Esophagus (tissue), 2 donors: ENCODE results near the gene LDLRAD4. TPM values are rescaled to one million over a fixed set of nuclear protein-coding genes. Genes with fewer than 3 reads are reported as not detected.

Source experiments
- H3K27ac ChIP-seq, 2 donors: one replicate each; pipeline ENCODE4 v1.5.1; 2013; ENCODE audit warnings: low read depth in 2 of 2, mild to moderate bottlenecking in 2 of 2, inconsistent platforms in 1 of 2, low read length in 1 of 2, moderate library complexity in 1 of 2
- H3K27me3 ChIP-seq, 2 donors: one replicate each; pipeline ENCODE4 v1.6.1; 2013; ENCODE audit warnings: low read length in 2 of 2, control low read depth in 1 of 2, mild to moderate bottlenecking in 1 of 2; ENCODE audit not compliant: insufficient read depth in 2 of 2, control insufficient read depth in 1 of 2
- H3K36me3 ChIP-seq, 2 donors: one replicate each; pipeline ENCODE4 v1.6.1; 2013; ENCODE audit warnings: low read length in 1 of 2; ENCODE audit not compliant: control insufficient read depth in 2 of 2, insufficient read depth in 2 of 2
- H3K4me1 ChIP-seq, 2 donors: one replicate each; pipeline ENCODE4 v1.6.1; 2013; ENCODE audit warnings: low read length in 1 of 2; ENCODE audit not compliant: control insufficient read depth in 2 of 2, insufficient read depth in 2 of 2
- H3K4me3 ChIP-seq, 2 donors: one replicate each; pipeline ENCODE4 v1.5.1; 2013; ENCODE audit warnings: low read length in 2 of 2, mild to moderate bottlenecking in 2 of 2, low read depth in 1 of 2, moderate library complexity in 1 of 2
- H3K9me3 ChIP-seq, 2 donors: one replicate each; pipeline ENCODE4 v1.6.1; 2013; ENCODE audit warnings: mild to moderate bottlenecking in 2 of 2, low read depth in 1 of 2, low read length in 1 of 2, moderate library complexity in 1 of 2; ENCODE audit not compliant: control insufficient read depth in 2 of 2, insufficient read depth in 1 of 2
- WGBS, 2 donors: extraction: QIAGEN DNeasy Blood & Tissue Kit; methylation state at CpG; one replicate each; pipeline ENCODE4 v1.1.7; 2013; 5-methylcytosine and 5-hydroxymethylcytosine counted together
- polyA plus RNA-seq, 2 donors: library from polyadenylated mRNA; stranded (reverse); fragments of 200-250 nt; gene quantifications; one replicate each; pipeline ENCODE4 v1.2.3, GENCODE V29; 2013
- donor health status: healthy with polysubstance abuse.
- donor health status: Bipolar disorder and iron deficiency.

The LDLRAD4 gene
- under 1 TPM; 0.79 to 0.99 TPM for polyA plus RNA-seq

DNA sequence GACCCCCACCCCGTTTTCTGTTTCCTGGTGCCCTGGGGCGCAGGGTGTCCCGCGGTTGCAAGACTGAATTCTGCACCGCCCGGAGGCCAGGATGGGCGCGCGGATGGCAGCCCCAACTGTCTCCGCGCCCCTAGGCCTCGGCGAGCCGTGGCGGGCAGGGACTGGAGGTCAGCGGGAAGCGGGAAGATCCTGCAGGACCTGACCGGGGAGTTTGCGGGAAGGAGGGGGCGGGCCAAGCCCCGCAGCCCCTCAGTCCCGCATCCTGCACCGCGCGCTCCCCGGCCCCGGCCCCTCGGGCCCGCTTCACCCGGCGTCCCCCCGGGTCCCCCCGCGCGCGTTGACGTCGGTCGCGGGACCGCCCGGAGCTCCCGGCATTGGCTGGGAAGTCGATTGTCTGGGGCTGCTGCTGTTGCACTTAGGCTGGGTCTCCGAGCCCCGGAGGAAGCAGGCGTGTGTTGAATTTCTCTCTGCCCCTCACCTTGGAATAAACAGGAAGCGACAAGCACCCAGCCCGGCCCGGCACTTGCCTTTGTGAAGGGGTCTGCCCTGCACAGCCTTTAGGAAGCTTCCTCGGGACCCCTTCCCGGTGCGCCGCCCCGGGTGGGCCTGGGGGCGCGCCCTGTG is at the start of gene LDLRAD4:
TSS of gene LDLRAD4 (plus strand) at position 393 of the 624 bp plus-strand sequence.
- 1 to 2% methylated on average over 46 to 57 of the region's 57 CpGs for WGBS, 2 donors
- Histone ChIP-seq H3K4me1 (peaks cover 5 to 11% of the 10 kb centered on the region in 2 donors), H3K9me3 (no peaks in the 10 kb centered on the region), H3K27ac (peak within 1 kb of the TSS; percentile 58 to 70), H3K4me3 (peak within 1 kb of the TSS; percentile 59 to 70), H3K27me3 (no peaks in the 10 kb centered on the region), H3K36me3 (no peaks in the 10 kb centered on the region)

DNA sequence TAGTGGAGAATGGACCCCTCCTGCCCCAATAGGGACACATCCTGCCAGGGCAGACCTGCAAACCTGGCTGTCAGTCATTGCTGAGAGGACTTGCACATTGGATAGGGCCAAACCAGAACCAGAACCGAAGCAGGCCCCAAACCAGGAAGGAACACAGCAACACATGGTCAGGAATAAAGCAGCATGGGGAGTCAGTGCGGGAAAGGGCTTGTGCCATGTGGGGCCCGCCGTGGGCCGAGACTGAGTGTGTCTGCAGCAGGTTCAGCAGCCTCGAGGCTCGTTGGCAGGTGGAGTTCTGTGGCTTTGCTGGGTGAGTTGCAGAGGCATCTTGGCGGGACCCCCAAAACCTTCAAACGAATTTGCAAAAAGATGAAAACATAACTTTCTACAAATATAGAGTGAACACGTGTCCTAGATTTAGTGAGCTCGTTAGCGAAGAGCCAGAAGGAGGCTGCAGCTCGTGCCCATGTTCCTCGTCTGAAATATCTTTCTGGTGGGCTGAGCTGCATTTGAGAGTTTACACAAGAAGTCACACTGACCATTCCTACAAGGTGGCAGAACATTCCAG is 44.9 kb upstream of the LDLRAD4 start:
- no peaks in the 10 kb centered on the region for H3K36me3 ChIP-seq
- 87 to 88% methylated on average over 14 of the region's 14 CpGs for WGBS, 2 donors
- no peaks in the 10 kb centered on the region for H3K27me3 ChIP-seq
- no peak overlapping the region for H3K27ac ChIP-seq
- H3K9me3 ChIP-seq: no peaks in the 10 kb centered on the region
- no peak overlapping the region for H3K4me3 ChIP-seq
- no peaks in the 10 kb centered on the region for H3K4me1 ChIP-seq

DNA sequence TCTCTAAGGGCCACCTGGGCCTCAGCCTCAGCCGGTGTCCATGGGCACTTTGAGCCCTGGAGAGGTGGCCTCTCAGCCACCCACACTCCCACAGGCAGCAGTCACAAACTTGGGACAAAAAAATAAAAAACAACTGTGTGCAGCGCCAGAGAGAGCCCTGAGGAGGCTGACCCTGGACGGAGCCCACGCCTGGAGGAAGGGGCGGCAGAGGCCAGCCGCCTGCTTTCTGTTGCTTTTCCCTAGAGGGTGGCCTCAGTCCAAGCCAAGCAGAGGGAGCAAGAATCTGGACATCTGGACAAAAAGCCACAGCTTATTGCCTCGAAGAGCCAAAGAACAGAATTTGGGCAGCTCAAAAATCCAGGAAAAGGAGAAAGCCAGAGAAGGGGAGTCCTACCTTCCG is 43.3 kb upstream of the LDLRAD4 start:
- no peak overlapping the region for H3K4me3 ChIP-seq
- 54 to 64% methylated on average over 8 of the region's 8 CpGs for WGBS, 2 donors

DNA sequence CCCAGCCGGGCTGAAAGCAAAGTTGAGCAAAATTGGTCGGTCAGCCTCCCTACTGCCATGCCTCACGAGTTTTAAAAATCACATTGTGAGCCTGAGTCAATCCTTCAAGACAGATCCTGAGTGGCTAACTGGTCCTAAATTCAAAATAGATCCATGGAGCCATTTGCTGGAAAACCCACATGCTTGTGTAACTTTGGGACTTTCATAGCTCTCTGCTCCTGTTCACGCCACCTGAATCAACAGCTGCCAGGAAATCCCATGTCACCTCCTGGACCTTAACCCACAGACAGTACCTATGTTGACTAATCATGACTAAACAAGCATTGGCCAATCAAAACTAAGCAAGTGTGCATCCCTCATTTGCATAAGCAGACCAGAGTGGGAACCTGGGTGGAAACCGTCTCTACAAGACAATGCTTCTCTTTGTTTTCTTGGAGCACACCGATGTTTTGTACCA is 42.8 kb upstream of the LDLRAD4 start:
- H3K9me3 ChIP-seq: no peaks in the 10 kb centered on the region
- no peaks in the 10 kb centered on the region for H3K36me3 ChIP-seq
- no peak overlapping the region for H3K27ac ChIP-seq
- no peaks in the 10 kb centered on the region for H3K27me3 ChIP-seq
- no peaks in the 10 kb centered on the region for H3K4me1 ChIP-seq
- no peak overlapping the region for H3K4me3 ChIP-seq
- 87% methylated on average over 6 of the region's 6 CpGs for whole genome bisulfite sequencing, 2 donors

More for the DNA sequence above, 43.3 kb upstream of the LDLRAD4 start:
- no peaks in the 10 kb centered on the region for H3K9me3 ChIP-seq
- no peaks in the 10 kb centered on the region for H3K36me3 ChIP-seq
- no peak overlapping the region for H3K27ac ChIP-seq
- H3K27me3 ChIP-seq: no peaks in the 10 kb centered on the region
- no peaks in the 10 kb centered on the region for H3K4me1 ChIP-seq

DNA sequence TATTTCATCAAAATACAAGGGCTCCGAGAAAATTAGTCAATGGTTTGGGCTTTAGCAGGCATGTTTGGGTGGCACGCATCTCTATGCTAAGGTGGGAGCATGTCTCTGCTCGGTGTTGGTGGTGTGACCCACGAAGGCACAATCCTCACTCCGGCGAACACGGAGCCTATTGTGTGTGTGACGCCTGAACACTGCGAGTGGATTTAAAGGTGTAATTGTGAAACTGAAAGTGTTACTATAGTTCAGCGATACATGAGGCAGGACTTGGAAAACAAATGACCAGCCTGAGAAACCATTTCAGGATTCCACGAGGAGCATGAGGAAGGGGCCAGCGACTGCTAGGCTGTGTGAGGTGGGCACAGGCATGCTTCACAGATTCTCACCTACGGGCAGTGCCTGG is 41.7 kb upstream of the LDLRAD4 start:
- Histone ChIP-seq H3K9me3 (no peaks in the 10 kb centered on the region), H3K4me3 (no peak overlapping the region), H3K27me3 (no peaks in the 10 kb centered on the region), H3K27ac (no peak overlapping the region), H3K36me3 (no peaks in the 10 kb centered on the region), H3K4me1 (no peaks in the 10 kb centered on the region)
- WGBS, 2 donors: 78 to 85% methylated on average over 13 of the region's 13 CpGs

DNA sequence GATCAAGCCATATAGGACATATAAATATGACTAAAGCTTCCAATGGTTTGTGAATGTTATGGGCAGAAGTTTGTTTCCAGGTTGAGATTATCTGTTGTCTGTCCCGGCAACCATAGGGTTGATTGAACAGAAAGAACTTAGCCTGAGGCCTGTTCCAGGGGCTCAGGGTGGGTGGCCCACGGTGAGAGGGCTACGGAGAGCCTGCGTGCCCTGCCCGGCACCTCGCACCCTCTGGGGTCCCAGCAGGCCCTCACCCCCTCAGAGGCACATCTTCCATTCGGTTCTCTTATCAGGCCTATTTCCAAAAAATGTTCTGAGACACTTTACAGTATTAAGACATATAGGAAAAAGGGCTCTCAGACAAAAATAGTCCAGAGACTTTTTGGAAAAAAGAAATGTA is 40.4 kb upstream of the LDLRAD4 start:
- Histone ChIP-seq H3K27me3 (no peaks in the 10 kb centered on the region), H3K4me3 (no peak overlapping the region), H3K9me3 (no peaks in the 10 kb centered on the region), H3K36me3 (no peaks in the 10 kb centered on the region), H3K4me1 (no peaks in the 10 kb centered on the region), H3K27ac (no peak overlapping the region)
- WGBS, 2 donors: 87 to 88% methylated on average over 7 of the region's 7 CpGs

DNA sequence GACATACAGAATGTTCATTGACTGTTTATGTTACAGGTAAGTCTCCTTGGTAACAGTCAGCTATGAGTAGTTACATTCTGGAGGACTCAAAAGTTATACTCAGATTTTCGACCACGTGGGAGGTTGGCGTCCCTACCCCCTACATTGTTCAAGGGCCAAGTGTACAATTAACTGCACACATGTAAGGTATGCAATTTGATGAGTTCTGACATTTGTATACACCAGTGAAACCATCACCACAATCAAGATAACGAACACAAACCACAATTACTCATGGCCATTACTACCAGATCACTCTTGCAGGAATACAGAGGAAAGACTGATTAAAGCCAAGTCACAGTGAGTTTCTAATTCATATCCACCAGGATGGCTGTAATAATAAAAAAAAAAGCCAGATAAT is 39.6 kb upstream of the LDLRAD4 start:
- H3K4me3 ChIP-seq: no peak overlapping the region
- no peaks in the 10 kb centered on the region for H3K9me3 ChIP-seq
- H3K36me3 ChIP-seq: no peaks in the 10 kb centered on the region
- WGBS, 2 donors: 81 to 87% methylated on average over 4 of the region's 4 CpGs
- H3K27ac ChIP-seq: no peak overlapping the region
- no peaks in the 10 kb centered on the region for H3K4me1 ChIP-seq
- H3K27me3 ChIP-seq: no peaks in the 10 kb centered on the region

DNA sequence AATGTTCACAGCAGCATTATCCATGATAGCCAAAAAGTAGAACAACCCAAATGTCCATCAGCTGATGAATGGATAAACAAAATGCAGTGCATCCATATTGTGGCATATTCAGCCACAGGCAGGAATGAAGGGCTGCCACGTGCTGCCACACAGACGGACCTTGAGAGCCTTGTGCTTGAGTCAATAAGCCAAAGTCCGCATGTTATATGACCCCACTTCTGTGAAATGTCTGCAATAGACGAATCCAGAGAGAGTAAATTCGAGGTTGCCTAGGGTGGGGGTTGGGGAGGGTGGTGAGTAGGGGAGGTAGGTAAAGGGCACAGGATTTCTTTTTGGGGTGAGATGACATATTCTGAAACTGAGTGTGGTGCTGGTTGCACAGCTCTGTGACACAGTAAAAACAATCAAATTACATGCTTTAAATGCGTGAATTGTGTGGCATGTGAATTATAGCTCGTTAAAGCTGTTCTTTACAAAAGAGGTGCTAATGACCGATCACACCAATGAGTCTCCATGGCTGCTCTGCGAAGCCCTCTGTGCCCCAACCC is 38.9 kb upstream of the LDLRAD4 start:
- Histone ChIP-seq H3K27ac (no peak overlapping the region), H3K4me3 (no peak overlapping the region), H3K9me3 (no peaks in the 10 kb centered on the region), H3K4me1 (no peaks in the 10 kb centered on the region), H3K27me3 (no peaks in the 10 kb centered on the region), H3K36me3 (no peaks in the 10 kb centered on the region)
- WGBS, 2 donors: 52 to 61% methylated on average over 9 of the region's 9 CpGs

DNA sequence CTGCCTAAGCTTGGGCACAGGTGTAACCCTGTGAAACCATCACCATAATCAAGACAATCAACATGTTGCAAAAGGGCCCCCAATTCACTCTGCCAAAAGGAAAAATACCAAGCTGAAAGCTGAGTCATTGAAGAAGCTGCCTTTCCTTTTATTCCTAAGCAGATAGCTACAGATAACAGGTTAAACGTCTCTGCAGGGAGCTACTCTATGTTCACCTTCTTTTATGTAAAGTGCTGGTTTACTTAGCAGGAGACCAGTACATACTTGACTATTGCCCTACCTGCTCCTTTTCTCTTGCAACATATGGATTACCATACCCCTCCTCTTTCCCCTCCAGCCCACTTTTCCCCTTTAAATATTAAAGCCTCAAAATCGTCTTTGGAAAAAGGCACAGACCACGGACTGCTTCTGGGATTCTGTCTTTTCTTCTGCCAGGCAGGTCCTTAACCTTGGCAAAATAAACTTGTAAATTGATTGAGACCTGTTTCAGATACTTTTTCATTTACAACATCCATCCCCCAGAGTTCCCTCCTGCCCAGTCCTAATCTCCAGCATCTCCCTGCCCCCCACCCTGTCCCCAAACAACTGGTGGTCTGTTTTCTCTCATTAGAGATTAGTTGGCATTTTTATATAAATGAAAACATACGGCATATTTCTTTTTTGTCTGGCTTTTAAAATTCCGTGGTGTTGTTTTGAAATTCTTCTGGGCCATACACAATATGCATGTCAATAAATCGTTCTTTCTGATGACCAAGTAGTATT is 37.8 kb upstream of the LDLRAD4 start:
- no peak overlapping the region for H3K4me3 ChIP-seq
- no peaks in the 10 kb centered on the region for H3K9me3 ChIP-seq
- H3K27me3 ChIP-seq: no peaks in the 10 kb centered on the region
- H3K36me3 ChIP-seq: no peaks in the 10 kb centered on the region
- 64 to 65% methylated on average over 6 of the region's 6 CpGs for WGBS, 2 donors
- H3K4me1 ChIP-seq: no peaks in the 10 kb centered on the region
- H3K27ac ChIP-seq: no peak overlapping the region
